ENCODE results near the gene USP24. TPM values are rescaled to one million over a fixed set of nuclear protein-coding genes. Genes with fewer than 3 reads are reported as not detected.
"Not testable (repeated sequence)": the region's sequence is repeated elsewhere in the genome, so short reads cannot be mapped to it uniquely, and the experiment has no call there.

Gene USP24
- total RNA-seq, 4 donors from 2014 or later = 27.7 to 84.0 (median 30.2) TPM

DNA sequence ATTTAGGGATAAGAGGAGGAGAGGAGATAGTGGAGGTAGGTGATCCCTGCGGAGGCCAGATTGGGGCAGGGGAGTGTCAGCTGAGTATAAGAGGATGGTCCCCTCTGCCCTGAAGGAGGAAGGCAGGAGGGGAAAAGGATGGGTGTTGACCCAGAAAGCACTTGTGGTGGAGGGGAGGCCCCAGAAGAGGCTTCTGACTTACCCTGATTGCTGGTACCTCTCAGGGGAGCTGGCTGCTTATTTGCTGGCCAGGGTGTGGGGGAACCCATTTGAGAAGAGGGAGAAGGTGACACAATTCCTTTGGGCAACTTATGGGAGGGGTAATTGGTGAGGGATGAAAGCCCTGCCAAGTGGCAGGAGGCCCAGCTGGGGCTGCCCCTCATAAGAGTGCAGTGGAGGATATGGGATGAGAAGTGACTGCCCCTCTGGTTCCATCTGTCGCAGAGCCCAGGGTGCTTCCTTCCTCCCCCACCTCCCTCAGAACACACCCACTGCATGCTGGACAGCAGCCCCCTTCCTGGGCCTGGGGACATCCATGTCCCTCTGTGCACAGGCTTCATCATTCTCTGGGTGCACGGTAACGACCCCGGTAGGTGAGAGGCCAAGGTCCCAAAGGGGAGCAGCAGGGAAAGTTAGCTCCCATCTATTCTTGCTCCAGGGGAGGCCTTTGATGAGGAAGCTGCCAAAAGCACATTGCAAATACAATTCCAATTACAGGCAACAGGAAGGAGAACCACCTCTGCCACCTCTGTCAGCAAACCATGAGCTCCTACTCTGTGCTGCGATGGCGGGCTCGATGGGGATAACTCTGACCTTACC, 177.2 kb downstream of the USP24 start:
- 93% methylated on average over 5 of the region's 8 CpGs for WGBS
- no peak for DNase-seq (ENCODE audit: low spot score in 2 of 2)
- Histone ChIP-seq H3K27me3 (peaks cover 69% of the 10 kb centered on the region), H3K9me3 (no peaks in the 10 kb centered on the region), H3K4me3 (no peak overlapping the region), H3K36me3 (no peaks in the 10 kb centered on the region), H3K4me1 (peaks cover 22% of the 10 kb centered on the region), H3K27ac (no peak overlapping the region)
- TF ChIP-seq POLR2A (IDR thresholded peaks at IDR 0.05) = no peak
- TF ChIP-seq, protein P1, sequence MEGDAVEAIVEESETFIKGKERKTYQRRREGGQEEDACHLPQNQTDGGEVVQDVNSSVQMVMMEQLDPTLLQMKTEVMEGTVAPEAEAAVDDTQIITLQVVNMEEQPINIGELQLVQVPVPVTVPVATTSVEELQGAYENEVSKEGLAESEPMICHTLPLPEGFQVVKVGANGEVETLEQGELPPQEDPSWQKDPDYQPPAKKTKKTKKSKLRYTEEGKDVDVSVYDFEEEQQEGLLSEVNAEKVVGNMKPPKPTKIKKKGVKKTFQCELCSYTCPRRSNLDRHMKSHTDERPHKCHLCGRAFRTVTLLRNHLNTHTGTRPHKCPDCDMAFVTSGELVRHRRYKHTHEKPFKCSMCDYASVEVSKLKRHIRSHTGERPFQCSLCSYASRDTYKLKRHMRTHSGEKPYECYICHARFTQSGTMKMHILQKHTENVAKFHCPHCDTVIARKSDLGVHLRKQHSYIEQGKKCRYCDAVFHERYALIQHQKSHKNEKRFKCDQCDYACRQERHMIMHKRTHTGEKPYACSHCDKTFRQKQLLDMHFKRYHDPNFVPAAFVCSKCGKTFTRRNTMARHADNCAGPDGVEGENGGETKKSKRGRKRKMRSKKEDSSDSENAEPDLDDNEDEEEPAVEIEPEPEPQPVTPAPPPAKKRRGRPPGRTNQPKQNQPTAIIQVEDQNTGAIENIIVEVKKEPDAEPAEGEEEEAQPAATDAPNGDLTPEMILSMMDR (IDR thresholded peaks at IDR 0.05) = no peak
- TF ChIP-seq POLR2AphosphoS5 (IDR thresholded peaks at IDR 0.05) = no peak
- no peak for TF ChIP-seq EP300 (IDR thresholded peaks at IDR 0.05)

DNA sequence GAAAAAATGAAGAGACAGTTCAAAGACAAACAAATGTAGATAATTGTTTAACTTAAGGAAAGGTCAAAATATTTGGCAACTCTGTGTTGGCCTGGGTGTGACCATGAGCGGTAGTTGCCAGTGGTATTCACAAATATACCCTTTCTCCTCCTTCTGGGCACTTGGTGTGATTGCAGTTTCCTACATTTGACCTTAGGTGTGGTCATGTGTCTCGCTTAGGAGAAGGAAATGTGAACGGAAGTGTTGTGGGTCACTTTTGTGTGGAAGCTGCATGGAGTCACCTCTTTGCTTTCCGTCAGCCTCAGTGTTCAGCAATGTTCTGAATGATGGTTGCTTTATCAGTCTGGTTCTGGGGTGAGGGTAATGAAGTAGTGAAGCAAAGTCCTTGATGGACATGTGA, 179.3 kb downstream of the USP24 start:
- Histone ChIP-seq H3K9me3 (no peaks in the 10 kb centered on the region), H3K4me1 (peaks cover 22% of the 10 kb centered on the region), H3K27me3 (peaks cover 62% of the 10 kb centered on the region), H3K36me3 (no peaks in the 10 kb centered on the region), H3K4me3 (no peak overlapping the region), H3K27ac (no peak overlapping the region)
- TF ChIP-seq EP300 (IDR thresholded peaks at IDR 0.05) = no peak
- TF ChIP-seq, protein P1 (IDR thresholded peaks at IDR 0.05) = no peak
- no peak for TF ChIP-seq POLR2AphosphoS5 (IDR thresholded peaks at IDR 0.05)
- TF ChIP-seq POLR2A (IDR thresholded peaks at IDR 0.05) = no peak
- no peak for DNase-seq (ENCODE audit: low spot score in 2 of 2)
- 68% methylated on average over 4 of the region's 4 CpGs for WGBS

DNA sequence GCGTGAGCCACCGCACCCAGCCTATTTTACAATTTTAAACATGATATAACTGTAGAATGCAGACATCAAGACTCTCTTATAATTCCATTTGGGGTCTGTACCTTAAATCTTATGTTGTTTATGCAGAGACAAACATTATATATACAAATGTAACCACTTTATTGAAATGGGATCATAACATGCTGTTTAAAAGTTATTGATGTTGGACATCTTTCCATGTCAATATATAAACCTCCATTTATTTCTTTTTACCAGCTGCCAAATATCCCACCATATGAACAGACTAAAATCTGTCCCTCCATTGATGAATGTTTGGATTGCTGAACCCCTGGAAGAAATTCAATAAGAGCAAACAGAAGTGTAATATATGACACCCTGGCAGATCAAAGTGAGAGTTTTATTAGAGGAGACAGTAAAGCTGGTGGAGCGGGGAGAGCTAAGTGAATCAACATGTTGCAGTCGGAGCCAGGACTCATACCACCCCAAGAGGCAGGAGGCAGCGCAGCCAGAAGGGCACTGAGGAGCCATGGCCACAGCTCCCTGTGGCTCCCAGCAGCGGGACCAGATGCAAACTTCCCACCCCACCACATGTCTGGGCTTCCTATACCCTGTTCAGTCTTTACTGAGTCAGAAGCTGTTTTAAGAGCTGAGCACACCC, 180.6 kb downstream of the USP24 start:
- TF ChIP-seq, protein P1 (IDR thresholded peaks at IDR 0.05) = no peak
- TF ChIP-seq EP300 (IDR thresholded peaks at IDR 0.05) = no peak
- TF ChIP-seq POLR2A (IDR thresholded peaks at IDR 0.05) = no peak
- no peak for TF ChIP-seq POLR2AphosphoS5 (IDR thresholded peaks at IDR 0.05)
- Histone ChIP-seq H3K4me3 (no peak overlapping the region), H3K9me3 (no peaks in the 10 kb centered on the region), H3K27me3 (peaks cover 49% of the 10 kb centered on the region), H3K27ac (no peak overlapping the region), H3K36me3 (no peaks in the 10 kb centered on the region), H3K4me1 (peaks cover 9% of the 10 kb centered on the region)
- 76% methylated on average over 6 of the region's 6 CpGs for WGBS
- DNase-seq (ENCODE audit: low spot score in 2 of 2) = no peak

DNA sequence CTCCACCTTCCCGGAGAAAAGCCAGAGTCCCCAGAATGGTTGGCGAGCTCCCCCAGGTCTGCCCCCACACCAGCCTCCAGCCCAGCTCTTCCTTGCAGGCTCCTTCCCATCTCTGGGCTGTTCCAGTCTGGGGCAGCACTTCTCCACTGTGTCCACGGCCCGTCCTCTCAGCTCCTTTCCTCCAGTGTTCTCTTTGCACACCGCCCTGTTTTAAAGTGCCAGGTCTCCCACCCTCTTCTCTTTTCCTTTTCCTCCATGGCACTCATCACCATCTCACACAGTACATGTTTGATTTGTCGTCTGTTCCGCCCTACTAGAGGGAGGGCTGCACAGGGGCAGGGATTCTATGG, 181.9 kb downstream of the USP24 start:
- DNase-seq (ENCODE audit: low spot score in 2 of 2) = no peak
- Histone ChIP-seq H3K9me3 (no peaks in the 10 kb centered on the region), H3K4me1 (no peaks in the 10 kb centered on the region), H3K4me3 (no peak overlapping the region), H3K36me3 (no peaks in the 10 kb centered on the region), H3K27me3 (peaks cover 37% of the 10 kb centered on the region), H3K27ac (no peak overlapping the region)
- no peak for TF ChIP-seq POLR2A (IDR thresholded peaks at IDR 0.05)
- 85% methylated on average over 7 of the region's 7 CpGs for WGBS

DNA sequence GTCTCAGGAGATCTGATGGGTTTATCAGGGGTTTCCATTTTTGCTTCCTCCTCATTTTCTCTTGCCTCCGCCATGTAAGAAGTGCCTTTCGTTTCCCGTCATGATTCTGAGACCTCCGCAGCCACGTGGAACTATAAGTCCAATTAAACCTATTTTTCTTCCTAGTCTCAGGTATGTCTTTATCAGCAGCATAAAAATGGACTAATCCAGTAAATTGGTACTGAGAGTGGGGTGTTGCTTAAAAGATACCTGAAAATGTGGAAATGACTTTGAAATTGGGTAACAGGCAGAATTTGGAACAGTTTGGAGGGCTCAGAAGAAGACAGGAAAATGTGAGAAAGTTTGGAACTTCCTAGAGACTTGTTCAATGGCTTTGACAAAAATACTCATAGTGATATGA, 184.1 kb downstream of the USP24 start:
- not testable (repeated sequence) for H3K4me3 ChIP-seq; DNase-seq (ENCODE audit: low spot score in 2 of 2); H3K36me3 ChIP-seq; H3K27ac ChIP-seq; H3K4me1 ChIP-seq; H3K9me3 ChIP-seq
- H3K27me3 ChIP-seq = peaks cover 25% of the 10 kb centered on the region
- 98% methylated on average over 5 of the region's 5 CpGs for WGBS

DNA sequence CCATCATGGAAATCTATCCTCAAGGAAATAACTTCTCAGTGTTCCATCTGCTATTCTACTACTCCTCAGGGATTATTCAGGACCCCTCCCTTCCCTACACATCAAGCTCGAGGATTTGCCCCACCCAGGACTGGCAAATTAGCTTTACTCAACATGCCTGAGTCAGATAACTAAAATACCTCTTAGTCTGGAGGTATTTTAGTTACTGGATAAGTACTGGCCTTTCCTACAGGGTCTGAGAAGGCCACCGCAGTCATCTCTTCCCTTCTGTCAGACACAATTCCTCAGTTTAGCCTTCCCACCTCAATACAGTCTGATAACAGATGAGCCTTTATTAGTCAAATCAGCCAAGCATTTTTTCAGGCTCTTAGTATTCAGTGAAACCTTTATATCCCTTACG, 188.5 kb downstream of the USP24 start:
- not testable (repeated sequence) for H3K4me3 ChIP-seq; H3K9me3 ChIP-seq; H3K36me3 ChIP-seq; H3K27ac ChIP-seq; H3K27me3 ChIP-seq; H3K4me1 ChIP-seq; DNase-seq (ENCODE audit: low spot score in 2 of 2)
- 67% methylated on average over 3 of the region's 3 CpGs for WGBS

DNA sequence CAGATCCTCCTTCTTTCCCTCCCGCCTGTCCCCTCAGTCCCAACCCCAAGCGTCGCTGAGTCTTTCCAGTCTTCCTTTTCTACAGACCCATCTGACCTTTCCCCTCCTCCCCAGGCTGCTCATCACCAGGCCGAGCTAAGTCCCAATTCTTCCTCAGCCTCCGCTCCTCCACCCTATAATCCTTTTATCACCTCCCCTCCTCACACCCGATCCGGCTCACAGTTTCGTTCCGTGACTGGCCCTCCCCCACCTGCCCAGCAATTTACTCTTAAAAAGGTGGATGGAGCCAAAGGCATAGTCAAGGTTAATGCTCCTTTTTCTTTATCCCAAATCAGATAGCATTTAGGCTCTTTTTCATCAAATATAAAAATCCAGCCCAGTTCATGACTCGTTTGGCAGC, 191.0 kb downstream of the USP24 start:
- not testable (repeated sequence) for H3K4me3 ChIP-seq; H3K27ac ChIP-seq; H3K36me3 ChIP-seq; H3K4me1 ChIP-seq; H3K9me3 ChIP-seq; H3K27me3 ChIP-seq; DNase-seq (ENCODE audit: low spot score in 2 of 2)
- WGBS = 85% methylated on average over 10 of the region's 10 CpGs
